Spleen (tissue), 11 donors: ENCODE data around the gene TNFSF10. TPM values are rescaled to one million over a fixed set of nuclear protein-coding genes. Genes with fewer than 3 reads are reported as not detected.

Source experiments
- DNase-seq: peaks from one replicate; pipeline ENCODE4 v3.0.0-alpha.2; 2020
- H3K27ac ChIP-seq, 8 donors: fragments of 200-600 bp; sonication (generic) in 7 of 8; 1 replicate in 4 of 8; 2 replicates in 4 of 8; pipeline versions ENCODE4 v1.5.0 to v1.8.0; 2016 to 2021; ENCODE audit warnings: inconsistent platforms in 4 of 8, mild to moderate bottlenecking in 4 of 8, moderate library complexity in 1 of 8
- H3K27me3 ChIP-seq, 7 donors: fragments of 200-600 bp; sonication (generic) in 6 of 7; replicated peaks in 1 of 7; 1 replicate in 4 of 7; 2 replicates in 3 of 7; pipeline versions ENCODE4 v1.5.0 to v1.8.0; 2016 to 2021; ENCODE audit warnings: inconsistent platforms in 3 of 7, mild to moderate bottlenecking in 1 of 7
- H3K36me3 ChIP-seq, 6 donors: fragments of 200-600 bp; sonication (generic) in 5 of 6; 1 replicate in 4 of 6; 2 replicates in 2 of 6; pipeline versions ENCODE4 v1.5.0 to v1.8.0; 2016 to 2021; ENCODE audit warnings: inconsistent platforms in 2 of 6
- H3K4me1 ChIP-seq, 6 donors: fragments of 200-600 bp; sonication (generic) in 5 of 6; 1 replicate in 3 of 6; 2 replicates in 3 of 6; pipeline versions ENCODE4 v1.5.0 to v1.8.0; 2016 to 2021; ENCODE audit warnings: inconsistent platforms in 3 of 6
- H3K4me3 ChIP-seq, 8 donors: fragments of 200-600 bp; sonication (generic) in 7 of 8; 1 replicate in 4 of 8; 2 replicates in 4 of 8; pipeline versions ENCODE4 v1.5.0 to v1.8.0; 2016 to 2021; ENCODE audit warnings: inconsistent platforms in 4 of 8, mild to moderate bottlenecking in 4 of 8, moderate library complexity in 2 of 8
- H3K9me3 ChIP-seq, 8 donors: fragments of 200-600 bp; sonication (generic) in 7 of 8; 1 replicate in 4 of 8; 2 replicates in 4 of 8; pipeline versions ENCODE4 v1.5.0 to v1.8.0; 2016 to 2021; ENCODE audit warnings: inconsistent platforms in 4 of 8
- POLR2A ChIP-seq, 3 donors: fragments of 450-650 bp; IDR thresholded peaks; one replicate each; pipeline ENCODE4 v1.5.1; 2017; ENCODE audit warnings: antibody characterized with exemption in 3 of 3, mild to moderate bottlenecking in 1 of 3
- POLR2AphosphoS5 ChIP-seq, 3 donors: sonication (generic); formaldehyde crosslinking; IDR thresholded peaks; one replicate each; pipeline ENCODE4 v1.5.1; 2017; ENCODE audit warnings: antibody characterized with exemption in 3 of 3
- WGBS, 5 donors: extraction: QIAGEN DNeasy Blood & Tissue Kit in 3 of 5; methylation state at CpG; one replicate each; pipeline versions ENCODE4 v1.1.5 to v1.1.7; 2013 to 2018; 5-methylcytosine and 5-hydroxymethylcytosine counted together
- intact Hi-C: fragments of 100-400 bp; cut with DNase I; formaldehyde crosslinking; loops from one replicate; pipeline ENCODE4 v1.15.0; 2023; ENCODE audit warnings: low total_unique reads
- polyA plus RNA-seq, 3 donors: library from polyadenylated mRNA; stranded (reverse); fragments of 200-250 nt; gene quantifications; one replicate each; pipeline ENCODE4 v1.2.1, GENCODE V29; 2013
- total RNA-seq, 7 donors: library from RNA; depleted of rRNA in 3 of 7; stranded (reverse); fragments of >200 nt in 3 of 7; fragmentation: NEBNext Ultra II Directional in 4 of 7; extraction: Animal tissue kit (Norgen Biotek cat#: 25700) in 4 of 7; gene quantifications; one replicate each; pipeline versions ENCODE4 v1.1.0 to v1.2.1, GENCODE V29; 2016 to 2021
- TF ChIP-seq, protein P1 (sequence below), 11 experiments: fragments of 200-600 bp in 7 of 11; fragments of 450-650 bp in 4 of 11; sonication (generic) in 4 of 11; IDR thresholded peaks in 8 of 11; conservative IDR thresholded peaks in 3 of 11; 1 replicate in 7 of 11; 2 replicates in 4 of 11; pipeline versions ENCODE4 v1.4.0 to v1.8.0; 2016 to 2021; ENCODE audit warnings: antibody characterized with exemption in 11 of 11, inconsistent platforms in 4 of 11, mild to moderate bottlenecking in 1 of 11
- donor health status: healthy with polysubstance abuse.
- donor health status: DM: no; HTN: no; CAD: no; lungs with moderate emphysema.
- donor health status: DM: no; HTN: no; CAD: no.
- donor health status: Bipolar disorder and iron deficiency.
- donor health status: healthy.
- donor health status: DM: no; HTN: no; CAD: no.
- donor health status: DM: yes; HTN: yes; CAD: no.

Gene TNFSF10
- total and polyA plus RNA-seq, 10 donors: 19.5 to 156 (median 87.4) TPM

- intact Hi-C loops: no loop called here
Measured at GRCh38 chr3:172546628-172547214, 23.5 kb upstream of the TNFSF10 start.

GRCh38 chr3:172546105-172546504 lies 22.9 kb upstream of the TNFSF10 start:
- no peaks in the 10 kb centered on the region for H3K27me3 ChIP-seq
- no peaks in the 10 kb centered on the region for H3K9me3 ChIP-seq
- H3K4me3 ChIP-seq: no peak overlapping the region
- peaks cover 10 to 43% (median 20%) of the 10 kb centered on the region in 6 donors for H3K4me1 ChIP-seq
- H3K27ac ChIP-seq: peak overlapping the region in 6 of 8 donors; percentile 48 to 84 (median 64)
- no peak for DNase-seq
- no peaks in the 10 kb centered on the region for H3K36me3 ChIP-seq
- TF ChIP-seq POLR2A (IDR thresholded peaks at IDR 0.05) (no peak), POLR2AphosphoS5 (IDR thresholded peaks at IDR 0.05) (no peak)
- TF ChIP-seq, protein P1, sequence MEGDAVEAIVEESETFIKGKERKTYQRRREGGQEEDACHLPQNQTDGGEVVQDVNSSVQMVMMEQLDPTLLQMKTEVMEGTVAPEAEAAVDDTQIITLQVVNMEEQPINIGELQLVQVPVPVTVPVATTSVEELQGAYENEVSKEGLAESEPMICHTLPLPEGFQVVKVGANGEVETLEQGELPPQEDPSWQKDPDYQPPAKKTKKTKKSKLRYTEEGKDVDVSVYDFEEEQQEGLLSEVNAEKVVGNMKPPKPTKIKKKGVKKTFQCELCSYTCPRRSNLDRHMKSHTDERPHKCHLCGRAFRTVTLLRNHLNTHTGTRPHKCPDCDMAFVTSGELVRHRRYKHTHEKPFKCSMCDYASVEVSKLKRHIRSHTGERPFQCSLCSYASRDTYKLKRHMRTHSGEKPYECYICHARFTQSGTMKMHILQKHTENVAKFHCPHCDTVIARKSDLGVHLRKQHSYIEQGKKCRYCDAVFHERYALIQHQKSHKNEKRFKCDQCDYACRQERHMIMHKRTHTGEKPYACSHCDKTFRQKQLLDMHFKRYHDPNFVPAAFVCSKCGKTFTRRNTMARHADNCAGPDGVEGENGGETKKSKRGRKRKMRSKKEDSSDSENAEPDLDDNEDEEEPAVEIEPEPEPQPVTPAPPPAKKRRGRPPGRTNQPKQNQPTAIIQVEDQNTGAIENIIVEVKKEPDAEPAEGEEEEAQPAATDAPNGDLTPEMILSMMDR (IDR thresholded peaks at IDR 0.05 in 8 of 11, conservative IDR thresholded peaks at IDR 0.05 in 3 of 11): no peak
- intact Hi-C loops: no loop called here
- 88 to 100% (median 91%) methylated on average over 3 of the region's 3 CpGs for WGBS, 5 donors

More at GRCh38 chr3:172546628-172547214, 23.5 kb upstream of the TNFSF10 start:
- Histone ChIP-seq H3K27ac (peak overlapping the region in 7 of 8 donors; percentile 48 to 84 (median 57)), H3K4me1 (peaks cover 10 to 43% (median 18%) of the 10 kb centered on the region in 6 donors), H3K4me3 (no peak overlapping the region), H3K27me3 (no peaks in the 10 kb centered on the region), H3K36me3 (no peaks in the 10 kb centered on the region), H3K9me3 (no peaks in the 10 kb centered on the region)
- TF ChIP-seq POLR2A (IDR thresholded peaks at IDR 0.05): no peak
- TF ChIP-seq POLR2AphosphoS5 (IDR thresholded peaks at IDR 0.05): no peak
- DNase-seq: no peak

GRCh38 chr3:172544404-172544803 lies 21.2 kb upstream of the TNFSF10 start:
- Histone ChIP-seq H3K27me3 (no peaks in the 10 kb centered on the region), H3K4me1 (peaks cover 10 to 44% (median 20%) of the 10 kb centered on the region in 6 donors), H3K9me3 (no peaks in the 10 kb centered on the region), H3K36me3 (no peaks in the 10 kb centered on the region), H3K27ac (no peak overlapping the region), H3K4me3 (no peak overlapping the region)
- intact Hi-C loops: no loop called here
- TF ChIP-seq POLR2AphosphoS5 (IDR thresholded peaks at IDR 0.05): no peak
- TF ChIP-seq, protein P1 (IDR thresholded peaks at IDR 0.05 in 8 of 11, conservative IDR thresholded peaks at IDR 0.05 in 3 of 11): no peak
- TF ChIP-seq POLR2A (IDR thresholded peaks at IDR 0.05): no peak
- DNase-seq: no peak
- 70 to 91% (median 82%) methylated on average over 2 of the region's 2 CpGs for WGBS, 5 donors

- H3K4me1 ChIP-seq: peaks cover 10 to 49% (median 26%) of the 10 kb centered on the region in 6 donors
- H3K27ac ChIP-seq: no peak overlapping the region
- no peaks in the 10 kb centered on the region for H3K9me3 ChIP-seq
- no peaks in the 10 kb centered on the region for H3K36me3 ChIP-seq
- TF ChIP-seq, protein P1 (IDR thresholded peaks at IDR 0.05 in 8 of 11, conservative IDR thresholded peaks at IDR 0.05 in 3 of 11): no peak
- TF ChIP-seq POLR2AphosphoS5 (IDR thresholded peaks at IDR 0.05) (no peak), POLR2A (IDR thresholded peaks at IDR 0.05) (no peak)
- H3K27me3 ChIP-seq: no peaks in the 10 kb centered on the region
- intact Hi-C loops: no loop called here
- no peak overlapping the region for H3K4me3 ChIP-seq
- no peak for DNase-seq
- 91 to 97% (median 95%) methylated on average over 2 of the region's 2 CpGs for WGBS, 5 donors
Measured at GRCh38 chr3:172543884-172544283, 20.7 kb upstream of the TNFSF10 start.
